GM23338 (cell line): ENCODE results near the gene PAPPA2. TPM values are rescaled to one million over a fixed set of nuclear protein-coding genes. Genes with fewer than 3 reads are reported as not detected.

ENCODE experiments used
- ATAC-seq: fragments of 200-7000 bp; cut with Tn5 transposase; 3 replicates; pipeline ENCODE4 v1.9.1; 2020
- DNase-seq: peaks from one replicate; pipeline ENCODE4 v3.0.0-alpha.2; 2015; ENCODE audit warnings: low spot score
- H2AFZ ChIP-seq: fragments of 200-600 bp; sonication (generic); 2 replicates; pipeline ENCODE4 v1.8.0; 2016; ENCODE audit warnings: antibody characterized with exemption, mild to moderate bottlenecking, moderate library complexity
- H3F3A ChIP-seq: fragments of 200-600 bp; sonication (generic); replicated peaks from 2 replicates; pipeline ENCODE4 v1.8.0; 2017; ENCODE audit warnings: antibody characterized with exemption, mixed run types, low read depth
- H3K27ac ChIP-seq: fragments of 200-600 bp; sonication (generic); 2 replicates; pipeline ENCODE4 v1.6.1; 2016; ENCODE audit warnings: low read depth
- H3K27me3 ChIP-seq: fragments of 200-600 bp; sonication (generic); 2 replicates; pipeline ENCODE4 v1.8.0; 2016; ENCODE audit warnings: mild to moderate bottlenecking, mixed run types, moderate library complexity; ENCODE audit not compliant: insufficient read depth
- H3K36me3 ChIP-seq: fragments of 200-600 bp; sonication (generic); 2 replicates; pipeline ENCODE4 v1.8.0; 2016; ENCODE audit warnings: mild to moderate bottlenecking; ENCODE audit not compliant: insufficient read depth
- H3K4me1 ChIP-seq: fragments of 200-600 bp; sonication (generic); 2 replicates; pipeline ENCODE4 v1.8.0; 2016; ENCODE audit warnings: mild to moderate bottlenecking, moderate library complexity; ENCODE audit not compliant: insufficient read depth
- H3K4me2 ChIP-seq: fragments of 200-600 bp; sonication (generic); 2 replicates; pipeline ENCODE4 v1.7.1; 2017; ENCODE audit warnings: mixed run types
- H3K4me3 ChIP-seq: fragments of 200-600 bp; sonication (generic); 2 replicates; pipeline ENCODE4 v1.6.1; 2016; ENCODE audit warnings: mixed run types
- H3K79me2 ChIP-seq: fragments of 200-600 bp; sonication (generic); replicated peaks from 2 replicates; pipeline ENCODE4 v1.8.0; 2017; ENCODE audit warnings: mild to moderate bottlenecking; ENCODE audit not compliant: insufficient read depth
- H3K9me2 ChIP-seq: fragments of 200-600 bp; sonication (generic); 2 replicates; pipeline ENCODE4 v1.8.0; 2017; ENCODE audit not compliant: insufficient read depth
- H4K20me1 ChIP-seq: fragments of 200-600 bp; sonication (generic); replicated peaks from 2 replicates; pipeline ENCODE4 v1.8.0; 2017; ENCODE audit warnings: mild to moderate bottlenecking; ENCODE audit not compliant: insufficient read depth
- H3K27ac Mint-ChIP-seq: 2 replicates; pipeline ENCODE4 v1.8.0; 2020; ENCODE audit warnings: inconsistent platforms, mild to moderate bottlenecking, moderate library complexity, mixed read lengths
- H3K27me3 Mint-ChIP-seq: 3 replicates; pipeline ENCODE4 v1.8.0; 2022; ENCODE audit warnings: low read depth, mild to moderate bottlenecking, moderate library complexity, mixed read lengths, inconsistent platforms; ENCODE audit not compliant: insufficient read depth, poor library complexity
- H3K36me3 Mint-ChIP-seq: 3 replicates; pipeline ENCODE4 v1.8.0; 2021; ENCODE audit warnings: low read depth, mild to moderate bottlenecking, inconsistent platforms, moderate library complexity, mixed read lengths
- H3K4me1 Mint-ChIP-seq: 3 replicates; pipeline ENCODE4 v1.8.0; 2020; ENCODE audit warnings: mild to moderate bottlenecking, inconsistent platforms, mixed read lengths
- H3K4me3 Mint-ChIP-seq: 3 replicates; pipeline ENCODE4 v1.8.0; 2021; ENCODE audit warnings: moderate library complexity, mild to moderate bottlenecking, inconsistent platforms, mixed read lengths
- H3K9me3 Mint-ChIP-seq: 3 replicates; pipeline ENCODE4 v1.8.0; 2020; ENCODE audit warnings: moderate library complexity, mild to moderate bottlenecking, inconsistent platforms, mixed read lengths
- CREB1 ChIP-seq: fragments of 250-450 bp; sonication (Bioruptor Pico); IDR thresholded peaks from 2 replicates; pipeline ENCODE4 v1.5.0; 2020; ENCODE audit warnings: low read depth, mild to moderate bottlenecking, moderate library complexity
- CTCF ChIP-seq, 2 experiments: fragments of 200-600 bp in 1 of 2; sonication (generic) in 1 of 2; conservative IDR thresholded peaks; 2 replicates each; pipeline versions ENCODE4 v1.5.1 to v1.6.1; 2016 to 2017; ENCODE audit warnings: antibody characterized with exemption in 2 of 2, low read depth in 2 of 2, mild to moderate bottlenecking in 2 of 2, moderate library complexity in 1 of 2
- ETS1 ChIP-seq: IDR thresholded peaks from 2 replicates; pipeline ENCODE4 v1.6.1; 2016; ENCODE audit warnings: antibody characterized with exemption
- EZH2 ChIP-seq: fragments of 200-600 bp; sonication (generic); IDR thresholded peaks from one replicate; pipeline ENCODE4 v1.8.0; 2017; ENCODE audit warnings: antibody characterized with exemption, mild to moderate bottlenecking, low read depth; ENCODE audit not compliant: unreplicated experiment
- EZH2phosphoT487 ChIP-seq: fragments of 200-600 bp; sonication (generic); IDR thresholded peaks from one replicate; pipeline ENCODE4 v1.8.1; 2018; ENCODE audit warnings: antibody characterized with exemption; ENCODE audit not compliant: unreplicated experiment
- JUNB ChIP-seq: IDR thresholded peaks from one replicate; pipeline ENCODE4 v1.6.1; 2016; ENCODE audit warnings: antibody characterized with exemption; ENCODE audit not compliant: unreplicated experiment
- NANOG ChIP-seq: IDR thresholded peaks from 2 replicates; pipeline ENCODE4 v1.6.1; 2016; ENCODE audit warnings: antibody characterized with exemption, borderline replicate concordance
- POLR2AphosphoS5 ChIP-seq: IDR thresholded peaks from 2 replicates; pipeline ENCODE4 v1.6.1; 2016; ENCODE audit warnings: antibody characterized with exemption, low read depth
- REST ChIP-seq: IDR thresholded peaks from one replicate; pipeline ENCODE4 v1.6.1; 2018; ENCODE audit warnings: antibody characterized with exemption; ENCODE audit not compliant: unreplicated experiment
- STAT1 ChIP-seq: IDR thresholded peaks from one replicate; pipeline ENCODE4 v1.6.1; 2016; ENCODE audit warnings: antibody characterized with exemption; ENCODE audit not compliant: unreplicated experiment
- ZNF114 ChIP-seq: fragments of 250-450 bp; sonication (Bioruptor Pico); IDR thresholded peaks from 2 replicates; pipeline ENCODE4 v1.5.0; 2020; ENCODE audit warnings: mild to moderate bottlenecking, moderate library complexity
- ZNF331 ChIP-seq: fragments of 250-450 bp; sonication (Bioruptor Pico); IDR thresholded peaks from 2 replicates; pipeline ENCODE4 v1.5.0; 2020; ENCODE audit warnings: low read depth, mild to moderate bottlenecking, moderate library complexity
- ZNF462 ChIP-seq: fragments of 250-450 bp; sonication (Bioruptor Pico); IDR thresholded peaks from 2 replicates; pipeline ENCODE4 v1.5.0; 2020; ENCODE audit warnings: mild to moderate bottlenecking, moderate library complexity
- polyA plus RNA-seq: library from polyadenylated mRNA; unstranded; fragments of >200 nt; fragmentation: Nextera tagmentation; extraction: Ambion mirVana; gene quantifications from 2 replicates; pipeline ENCODE4 v1.2.1, GENCODE V29; 2016
- total RNA-seq: library from RNA; depleted of rRNA; stranded (reverse); fragments of >200 nt; shearing (Covaris generic); gene quantifications from 2 replicates; pipeline ENCODE4 v1.2.3, GENCODE V29; 2014

Gene PAPPA2
- total and polyA plus RNA-seq, 2 experiments from 2014 or later: 1.4 to 1.7 TPM

GRCh38 chr1:176803596-176803995, 340.6 kb downstream of the PAPPA2 start:
- Histone ChIP-seq H3K4me3 (no peak overlapping the region), H3F3A (no peaks in the 10 kb centered on the region), H2AFZ (0 out of 2 replicates have a peak overlapping the region, but pooled peaks have one; percentile 29), H4K20me1 (no peaks in the 10 kb centered on the region), H3K4me2 (no peak overlapping the region), H3K9me2 (peaks cover 4% of the 10 kb centered on the region; the same call in 1 of the 2 replicates), H3K27ac (no peak overlapping the region), H3K79me2 (no peaks in the 10 kb centered on the region), H3K27me3 (no peaks in the 10 kb centered on the region), H3K4me1 (peaks cover 40% of the 10 kb centered on the region), H3K36me3 (no peaks in the 10 kb centered on the region)
- no peaks in the 10 kb centered on the region; the same call in 2 of the 3 replicates for H3K9me3 Mint-ChIP-seq
- no peak for ATAC-seq
- TF ChIP-seq CTCF (conservative IDR thresholded peaks at IDR 0.05; ENCODE audit: low read depth in 2 of 2): no peak
- no peak for TF ChIP-seq ZNF114 (CRISPR knock-in tag)
- TF ChIP-seq ZNF331 (CRISPR knock-in tag): no peak
- no peak for TF ChIP-seq ETS1
- no peak for TF ChIP-seq EZH2
- no peak for TF ChIP-seq REST
- TF ChIP-seq STAT1: no peak
- no peak for TF ChIP-seq NANOG
- TF ChIP-seq POLR2AphosphoS5: no peak
- TF ChIP-seq CREB1 (CRISPR knock-in tag): no peak
- no peak for TF ChIP-seq JUNB
- TF ChIP-seq EZH2phosphoT487: no peak
- TF ChIP-seq ZNF462 (CRISPR knock-in tag): no peak
- peaks cover 4% of the 10 kb centered on the region for H3K27me3 Mint-ChIP-seq
- H3K4me1 Mint-ChIP-seq: peaks cover 31% of the 10 kb centered on the region
- H3K36me3 Mint-ChIP-seq: no peaks in the 10 kb centered on the region
- DNase-seq: no peak
- no peak overlapping the region for H3K27ac Mint-ChIP-seq
- H3K4me3 Mint-ChIP-seq: no peak overlapping the region
